T-helper 1 cell treated with Interleukin-12 subunit alpha and Interleukin-12 subunit beta and Interleukin-4 antibody, amounts not matched to agents 30 ng/mL and 1 ng/mL, for 36 hours (primary cell): ENCODE results near the gene RAD51B. TPM values are rescaled to one million over a fixed set of nuclear protein-coding genes. Genes with fewer than 3 reads are reported as not detected.

Source experiments
- intact Hi-C: fragments of 100-400 bp; cut with micrococcal nuclease; formaldehyde crosslinking; loops from one replicate; pipeline ENCODE4 v1.15.1; 2024
- total RNA-seq: library from RNA; stranded (reverse); gene quantifications from 2 replicates; pipeline ENCODE4 v1.2.3, GENCODE V29; 2022

Gene RAD51B
- total RNA-seq, 1 donor from 2014 or later = 24.4 TPM

DNA sequence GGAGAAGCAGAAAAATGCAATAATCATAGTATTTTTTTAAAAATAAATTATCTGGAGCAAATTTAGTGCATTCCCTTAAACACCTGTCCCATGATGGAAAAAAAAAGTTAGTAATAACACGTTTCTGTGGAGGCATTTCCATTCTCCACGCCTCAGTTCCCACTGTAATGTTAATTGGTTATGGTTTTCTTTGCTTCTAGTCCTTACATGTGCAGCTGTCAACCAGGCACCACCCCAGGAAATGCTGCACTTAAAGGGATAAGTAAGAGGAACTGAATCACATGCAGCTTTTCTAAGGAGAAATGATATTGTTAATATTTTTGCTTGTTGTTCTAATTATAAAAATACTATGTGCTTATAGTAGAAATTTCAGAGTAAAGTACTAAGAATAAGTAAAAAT, 733.0 kb downstream of the RAD51B start:
- intact Hi-C loops = no loop called here

DNA sequence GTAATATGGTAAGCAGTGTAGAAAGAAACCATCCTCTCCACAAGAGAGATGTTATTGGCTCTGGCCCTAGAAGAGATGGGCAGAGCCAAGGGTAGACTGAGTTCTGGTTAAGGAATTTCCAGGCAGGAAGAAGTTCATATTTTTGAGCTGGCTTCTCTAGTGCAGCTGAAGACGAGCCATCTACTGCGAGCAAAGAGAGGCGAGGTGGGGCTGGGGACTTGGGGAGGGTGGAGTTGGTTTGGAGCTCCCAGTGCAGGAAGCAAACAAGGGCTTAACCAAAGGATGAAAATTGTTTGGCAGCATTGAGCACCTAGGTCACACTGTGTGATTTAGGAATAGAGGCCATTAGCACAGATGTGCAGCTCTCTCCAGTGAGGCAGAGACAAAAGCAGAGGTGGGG, 733.7 kb downstream of the RAD51B start:
- intact Hi-C loops = no loop called here

DNA sequence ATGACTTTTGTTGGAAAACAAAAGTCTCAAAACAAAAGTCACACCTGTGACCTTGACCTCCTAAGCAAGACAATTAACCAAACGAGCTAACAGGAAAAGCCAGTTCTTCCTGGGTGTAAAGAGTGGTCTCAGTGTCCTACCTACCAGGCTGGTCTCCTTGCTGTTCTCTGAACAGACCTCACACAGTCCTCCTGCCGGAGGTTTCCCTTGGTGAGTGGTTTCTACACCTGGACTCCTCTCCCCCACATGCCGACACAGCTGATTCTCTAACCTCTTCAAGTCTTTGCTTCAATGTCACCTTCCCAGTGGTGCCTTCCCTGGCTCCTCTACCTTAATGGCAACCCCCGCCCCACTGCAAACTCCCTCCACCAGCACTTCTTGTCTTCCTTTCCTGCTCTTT, 734.7 kb downstream of the RAD51B start:
- intact Hi-C loops = no loop called here

DNA sequence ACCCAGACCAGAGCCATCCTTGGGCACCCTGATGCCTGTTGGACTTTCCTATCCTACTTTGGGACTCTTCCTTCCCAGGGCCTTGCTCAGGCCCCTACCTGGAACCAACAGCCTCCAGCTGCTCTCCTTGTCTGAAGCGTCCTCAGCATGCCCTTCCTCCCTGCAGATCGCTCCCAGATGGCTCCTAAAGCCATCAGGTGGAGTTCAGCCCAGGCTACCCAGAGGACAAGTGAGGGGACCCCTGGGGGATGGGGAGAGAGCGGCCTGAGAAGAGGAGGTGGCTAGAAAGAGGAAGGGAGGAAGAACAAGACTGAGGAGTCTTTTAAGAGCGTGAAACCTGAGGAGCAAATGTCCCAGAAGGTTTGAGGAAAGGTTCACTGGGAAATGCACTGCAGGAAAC, 736.7 kb downstream of the RAD51B start:
- intact Hi-C loops = no loop called here

DNA sequence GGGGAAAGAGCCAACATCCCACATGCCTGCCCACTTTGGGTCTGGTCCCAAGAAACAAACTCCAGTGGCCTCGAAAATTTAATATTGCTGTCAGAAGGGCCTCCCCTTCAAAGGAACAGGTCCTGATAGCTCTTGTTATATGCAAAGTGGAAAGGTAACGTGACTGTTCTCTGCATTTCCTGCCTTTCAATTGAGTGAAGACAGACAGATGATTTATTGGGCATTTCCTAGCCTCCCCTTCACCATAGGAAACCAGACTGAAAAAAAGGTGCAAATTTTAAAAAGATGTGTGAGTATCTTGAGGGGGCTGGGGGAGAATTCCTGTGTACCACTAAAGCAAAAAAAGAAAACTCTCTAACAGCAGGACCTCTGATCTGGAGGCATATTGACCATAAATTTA, 738.1 kb downstream of the RAD51B start:
- intact Hi-C loops = no loop called here

DNA sequence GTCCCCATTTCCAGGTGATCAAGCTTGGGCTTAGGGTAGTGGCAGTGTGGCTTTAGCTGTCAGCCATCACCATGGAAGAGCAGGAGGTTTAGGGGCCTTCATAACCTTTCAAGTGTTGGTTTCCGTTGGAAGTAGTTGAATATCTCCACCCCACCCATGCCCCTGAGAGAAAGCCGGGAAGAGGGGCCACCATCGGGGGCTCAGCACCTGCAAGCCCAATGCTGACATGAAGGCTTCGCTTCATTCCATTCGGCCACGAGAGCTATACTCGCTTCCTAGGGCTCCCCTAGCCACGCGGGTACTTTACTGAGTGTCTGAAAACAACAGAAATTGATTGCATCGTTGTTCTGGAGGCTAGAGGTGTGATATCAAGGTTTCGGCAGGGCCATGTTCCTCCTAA, 738.5 kb downstream of the RAD51B start:
- intact Hi-C loops = no loop called here

DNA sequence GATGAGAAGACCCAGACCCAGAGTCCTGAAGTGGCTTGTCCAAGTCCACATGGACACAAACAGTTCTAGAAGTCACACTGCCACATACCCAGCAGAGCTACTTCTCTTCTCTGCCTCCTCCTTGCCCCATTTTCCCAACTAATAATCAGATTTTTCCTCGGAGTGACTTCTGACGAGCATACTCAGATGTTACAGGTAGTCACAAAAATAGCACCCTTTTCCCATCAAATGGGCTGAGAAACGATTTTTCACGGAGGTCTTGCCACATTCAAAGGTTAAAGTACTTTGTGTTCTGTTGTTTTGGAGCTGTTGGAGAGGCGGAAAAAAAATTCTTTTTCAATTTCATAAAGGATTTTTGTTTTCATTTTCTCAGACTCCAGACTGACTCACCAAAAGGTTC, 740.4 kb downstream of the RAD51B start:
- intact Hi-C loops = no loop called here

DNA sequence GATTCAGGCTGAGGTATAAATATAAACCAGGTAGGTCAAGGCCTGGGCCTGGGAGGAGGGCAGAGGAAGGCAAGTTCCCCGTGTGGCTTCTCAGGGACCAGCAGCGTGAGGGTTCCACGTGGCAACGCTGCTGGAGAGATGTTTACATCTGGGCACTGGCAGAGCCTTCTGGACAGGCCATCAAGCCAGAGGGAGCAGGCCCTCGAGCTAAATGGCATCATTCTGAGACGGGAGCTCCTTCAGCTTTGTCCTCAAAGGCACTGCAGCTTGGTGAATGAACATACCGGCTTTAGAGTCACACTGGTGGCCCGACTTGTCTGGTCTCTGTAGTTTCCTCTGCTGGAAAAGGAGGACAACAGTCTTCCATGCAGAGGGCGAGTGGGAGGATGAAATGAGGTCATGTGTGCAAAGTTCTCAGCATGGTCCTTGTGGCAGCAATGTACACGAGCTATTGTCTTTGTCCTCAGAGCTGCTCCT, 742.0 kb downstream of the RAD51B start:
- intact Hi-C loops = no loop called here

DNA sequence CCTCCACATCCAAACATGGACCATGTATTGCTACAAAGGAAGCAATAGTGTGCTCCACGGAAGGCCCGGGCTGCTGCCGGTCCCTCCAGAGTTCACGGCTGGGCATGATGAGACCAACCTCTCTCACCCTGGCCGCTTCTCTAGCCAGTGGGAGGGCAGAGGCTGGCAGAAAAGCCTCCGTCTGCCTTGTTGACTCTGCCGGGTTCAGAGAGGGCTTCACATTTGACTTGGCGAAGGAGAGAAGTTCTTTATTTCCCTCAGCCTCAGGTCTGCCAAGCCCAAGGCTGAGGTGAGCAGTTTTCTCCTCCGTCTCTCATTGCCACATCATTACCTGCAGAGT, 743.3 kb downstream of the RAD51B start:
- intact Hi-C loops = no loop called here

DNA sequence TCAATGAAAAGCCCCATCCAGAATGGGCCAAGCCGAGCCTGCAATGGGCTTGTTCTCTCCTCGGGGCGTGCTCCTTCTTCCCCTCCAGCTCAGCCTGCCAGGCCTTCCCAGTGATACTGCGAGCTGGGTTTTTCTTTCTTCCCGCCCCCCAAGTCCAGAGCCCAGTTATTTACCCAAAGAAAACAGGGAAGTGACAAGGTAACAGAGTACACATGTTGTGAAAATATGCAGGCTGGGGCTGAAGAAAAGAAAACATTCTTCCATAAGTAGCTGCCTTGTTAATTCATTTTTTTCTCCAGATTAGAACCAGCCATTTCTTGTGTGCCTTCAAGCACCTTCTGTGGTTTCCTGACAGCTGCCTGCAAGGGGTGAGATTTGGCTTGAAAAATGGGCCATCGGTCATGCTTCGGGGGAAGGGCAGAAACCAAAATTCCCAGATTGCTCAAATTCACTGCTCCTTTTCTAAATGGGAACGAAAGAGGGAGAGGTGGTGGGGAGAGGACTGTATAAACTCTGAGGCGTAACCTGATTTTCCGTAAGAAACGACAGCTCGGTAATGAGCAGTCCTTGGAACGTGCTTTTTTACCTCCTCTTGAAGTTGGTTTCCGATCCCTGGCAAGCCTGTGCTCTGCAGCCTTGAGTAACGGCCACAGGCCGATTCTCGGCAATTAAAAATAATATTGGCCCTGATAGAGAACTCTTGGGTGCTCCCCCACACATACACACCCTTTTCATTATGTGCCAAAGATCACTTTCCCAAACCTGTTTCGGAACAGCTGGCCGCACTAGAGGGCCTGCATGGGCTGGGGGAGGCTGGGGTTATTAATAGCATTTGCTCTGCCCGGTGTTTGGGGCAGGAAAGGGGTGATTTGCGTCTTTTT, 743.9 kb downstream of the RAD51B start:
- intact Hi-C loops = no loop called here

DNA sequence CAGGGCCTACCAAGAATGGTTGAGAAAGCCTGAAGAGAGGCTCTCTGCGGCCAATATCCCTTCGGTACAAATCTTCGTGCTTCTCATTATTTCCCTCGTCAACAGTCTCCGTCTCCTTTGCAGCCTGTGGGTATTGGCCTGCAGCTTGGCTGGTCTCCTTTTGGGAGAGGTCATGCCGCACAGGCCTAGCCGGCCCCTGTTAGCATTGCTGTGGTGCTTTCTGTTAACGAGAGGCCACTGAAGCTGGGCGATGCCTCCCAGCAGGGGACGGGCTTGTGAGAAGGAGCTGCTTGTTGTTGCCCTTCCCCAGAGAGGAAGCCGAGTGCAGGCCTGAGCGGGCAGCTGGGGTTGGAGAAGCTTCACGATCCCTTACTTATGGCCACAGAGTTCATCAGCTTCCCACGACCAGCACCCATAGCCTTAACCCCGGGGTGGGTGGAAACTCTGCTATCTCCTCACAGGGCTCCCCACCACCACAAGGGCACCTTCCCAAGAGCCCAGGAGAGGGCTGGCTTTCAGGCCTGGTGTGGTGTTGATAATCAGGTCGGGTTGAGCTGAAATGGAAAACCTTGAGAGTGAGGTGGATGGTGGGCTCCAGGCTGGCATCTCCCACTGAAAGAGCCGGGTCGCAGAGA, 744.7 kb downstream of the RAD51B start:
- intact Hi-C loops = no loop called here

DNA sequence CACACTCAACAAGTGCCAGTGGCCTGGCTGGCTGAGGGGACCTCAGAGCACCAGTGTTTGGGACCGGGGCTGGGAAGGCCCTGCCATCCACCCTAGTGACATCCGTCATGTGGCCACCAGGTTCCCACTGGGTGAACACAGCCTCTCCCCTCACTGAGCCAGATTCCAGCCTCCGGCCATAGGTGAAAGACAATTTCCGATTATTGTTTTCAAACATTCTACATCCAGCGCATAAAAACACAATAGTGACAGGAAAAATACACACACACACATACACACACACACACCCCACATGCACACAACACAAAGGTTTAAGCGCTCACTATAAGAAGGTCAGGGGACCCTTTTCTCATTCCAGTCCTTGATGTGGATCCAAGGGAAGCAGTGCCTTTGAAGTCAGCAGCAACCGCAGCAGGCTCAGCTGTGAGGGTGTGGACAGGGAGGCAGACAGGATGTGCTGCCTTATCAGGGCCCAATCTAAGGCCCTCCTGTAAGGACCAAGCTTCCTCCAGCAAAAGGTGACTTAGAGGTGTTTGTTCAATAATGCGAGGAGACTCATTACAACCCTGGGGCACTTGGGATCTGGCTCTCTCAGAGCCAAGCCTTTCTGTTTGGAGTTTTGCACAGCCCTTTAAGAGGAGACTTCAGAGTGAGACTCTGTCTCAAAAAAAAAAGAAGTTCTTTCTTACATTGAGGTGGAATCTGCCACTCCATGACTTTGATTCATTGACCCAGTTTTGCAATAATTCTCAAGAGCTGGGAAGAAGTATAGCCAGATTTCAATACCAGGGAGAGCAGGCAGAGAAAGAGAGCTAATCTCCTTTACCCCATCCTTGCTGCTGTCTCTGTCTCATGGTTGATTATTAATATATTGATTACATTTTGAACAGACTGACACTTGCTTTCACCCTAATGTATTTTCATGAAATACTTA, 745.5 kb downstream of the RAD51B start:
- intact Hi-C loops = no loop called here

DNA sequence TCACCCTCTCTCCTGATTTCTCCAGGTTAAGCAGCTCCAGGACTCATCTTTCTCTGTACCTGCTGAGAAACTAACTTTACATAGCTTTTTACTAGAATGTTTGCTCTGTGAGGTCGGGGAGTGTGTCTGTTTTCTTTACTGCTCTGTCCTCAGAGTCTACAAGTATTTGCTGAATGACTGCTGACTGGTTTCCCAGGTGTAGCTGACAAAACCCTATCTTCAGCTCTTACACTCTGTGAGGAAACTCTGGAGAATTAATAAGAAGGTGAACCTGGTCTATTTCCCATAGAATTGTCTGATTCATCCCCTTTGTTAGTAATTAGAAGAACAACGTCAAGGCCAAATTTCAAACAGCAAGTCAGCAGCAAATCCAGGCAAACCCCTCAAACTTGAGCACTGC, 746.5 kb downstream of the RAD51B start:
- intact Hi-C loops = no loop called here

DNA sequence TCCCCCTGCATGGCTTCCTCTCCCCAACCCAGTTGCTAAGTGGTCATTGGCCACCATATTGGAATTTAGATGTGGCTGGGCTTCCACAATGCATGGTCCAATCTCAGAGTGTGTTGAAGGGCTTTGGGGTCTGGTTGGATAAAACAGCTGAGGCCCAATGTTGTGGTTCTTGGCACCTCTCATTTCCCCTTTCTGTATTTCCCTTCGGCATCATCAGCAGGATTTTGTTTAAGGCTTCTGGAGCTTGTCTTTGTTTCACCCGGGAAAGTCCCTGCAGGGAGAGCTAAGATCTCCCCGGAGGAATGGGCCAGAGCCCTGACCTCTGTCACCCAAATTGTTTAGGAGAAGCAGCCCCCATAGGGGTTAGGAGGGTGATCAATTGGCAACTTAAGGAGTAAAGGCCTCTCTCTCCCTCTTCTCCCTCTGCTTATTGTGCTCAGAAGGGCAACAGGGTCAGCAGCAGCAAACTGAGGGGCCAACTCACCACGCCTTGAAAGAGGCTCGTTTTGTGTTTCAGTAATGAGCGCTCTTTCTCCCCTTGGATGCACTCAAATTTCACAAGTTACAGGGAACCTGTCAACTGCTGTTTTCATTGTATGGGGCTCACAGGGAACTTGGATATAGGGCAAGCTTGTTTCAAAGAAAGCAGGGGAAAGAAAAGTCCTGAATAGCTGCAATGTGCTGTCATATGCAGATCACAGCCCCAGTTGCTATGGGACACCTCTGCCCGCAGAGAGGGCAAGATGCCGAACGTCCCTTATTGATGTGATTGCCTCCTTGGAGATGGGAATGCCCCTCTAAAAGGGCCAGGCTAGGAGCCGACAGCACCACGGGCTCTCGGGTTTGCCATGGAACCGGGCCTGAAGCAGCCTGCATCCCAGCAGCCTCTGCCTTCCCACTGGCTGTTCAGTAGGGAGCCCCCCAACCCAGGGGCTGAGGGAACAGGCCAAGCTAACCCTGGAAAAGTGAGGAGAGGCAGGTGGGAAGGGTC, 749.6 kb downstream of the RAD51B start:
- intact Hi-C loops = no loop called here

DNA sequence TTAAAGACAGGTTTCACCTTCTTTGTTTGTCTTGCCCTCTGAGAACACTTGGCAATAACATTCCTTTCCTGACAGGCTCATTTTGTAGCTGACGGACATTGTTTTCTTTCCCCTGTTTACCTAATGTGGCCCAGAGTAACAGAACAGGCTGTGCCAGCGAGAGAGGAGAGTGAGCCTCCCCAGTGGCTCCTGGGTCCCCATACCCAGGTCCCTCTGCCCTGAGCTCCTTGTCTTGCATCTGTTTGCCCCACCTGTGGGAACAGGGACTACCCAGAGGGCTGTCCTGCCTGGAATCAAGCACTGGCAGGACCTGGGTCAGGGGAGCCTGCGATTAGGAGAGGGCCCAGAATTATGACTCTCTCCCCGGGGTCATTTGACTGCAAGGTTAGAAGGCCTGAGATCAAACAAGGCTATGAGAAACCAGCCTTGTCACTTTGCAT, 750.4 kb downstream of the RAD51B start:
- intact Hi-C loops = no loop called here

DNA sequence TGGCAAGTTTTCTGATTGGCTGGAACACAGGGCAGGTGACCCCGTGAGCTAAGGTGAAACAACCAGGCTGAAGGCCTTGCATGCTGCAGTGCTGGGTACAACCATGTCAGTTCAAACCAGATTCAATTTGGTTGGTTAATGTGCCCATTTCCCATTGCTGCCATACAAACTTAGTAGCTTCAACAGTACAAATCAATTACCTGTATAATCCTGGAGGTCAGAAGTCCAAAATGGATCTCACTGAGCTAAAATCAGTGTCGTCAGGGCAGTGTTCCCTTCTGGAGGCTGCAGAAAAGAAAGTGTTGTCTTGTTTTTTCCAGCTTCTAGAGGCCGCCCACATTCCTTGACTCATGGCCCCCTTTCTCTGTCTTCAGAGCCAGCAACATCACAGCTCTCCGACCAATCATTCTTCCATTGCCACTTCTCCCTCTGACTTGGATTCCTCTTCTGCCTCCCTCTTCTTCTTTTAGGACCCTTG, 751.6 kb downstream of the RAD51B start:
- intact Hi-C loops = no loop called here

DNA sequence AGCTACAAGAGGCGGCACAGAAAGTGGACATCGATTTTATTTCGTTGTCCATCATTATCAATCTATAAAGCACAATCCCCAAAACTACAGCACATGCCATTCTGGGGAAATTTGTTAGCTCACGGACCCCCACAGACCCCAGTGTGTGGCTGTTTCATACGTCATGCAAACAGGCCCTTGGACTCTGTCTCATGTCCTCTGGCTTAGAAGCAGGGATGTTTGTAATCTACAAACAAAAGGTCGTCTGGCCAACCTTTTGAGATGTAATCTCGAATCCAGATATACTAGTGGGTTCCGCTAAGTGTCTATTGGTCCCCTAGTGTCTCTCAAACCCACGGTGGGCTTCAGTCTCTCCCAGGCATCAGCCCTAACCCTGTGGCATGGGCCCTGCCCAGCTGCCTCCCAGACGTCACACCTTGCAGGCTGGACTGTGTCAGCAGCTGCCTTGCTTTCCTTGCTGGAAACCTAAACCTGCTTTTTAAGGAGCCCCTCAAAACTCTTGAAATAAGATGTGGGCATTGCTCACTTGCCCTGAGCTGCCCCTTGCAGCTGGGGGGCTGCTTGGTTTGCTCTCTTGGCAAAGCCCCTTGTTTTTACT, 752.4 kb downstream of the RAD51B start:
- intact Hi-C loops = no loop called here

DNA sequence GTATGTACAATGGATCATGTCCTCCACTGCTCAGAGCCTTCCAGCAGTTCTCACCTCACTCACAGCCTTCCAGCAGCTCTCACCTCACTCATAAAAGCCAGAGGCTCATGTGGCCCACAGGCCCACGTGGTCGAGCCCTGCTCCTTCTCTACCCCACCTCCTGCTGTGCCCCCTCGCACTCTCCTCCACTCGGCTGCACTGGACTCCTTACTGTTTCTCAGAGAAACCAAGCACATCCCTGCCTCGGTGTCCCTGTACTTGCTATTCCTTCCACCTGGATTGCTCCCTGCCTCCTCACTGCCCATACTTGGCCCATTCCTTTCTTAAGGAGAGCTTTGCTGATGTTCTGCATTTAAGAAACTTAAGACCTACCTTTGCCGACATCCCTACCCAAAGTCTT, 753.5 kb downstream of the RAD51B start:
- intact Hi-C loops = no loop called here

DNA sequence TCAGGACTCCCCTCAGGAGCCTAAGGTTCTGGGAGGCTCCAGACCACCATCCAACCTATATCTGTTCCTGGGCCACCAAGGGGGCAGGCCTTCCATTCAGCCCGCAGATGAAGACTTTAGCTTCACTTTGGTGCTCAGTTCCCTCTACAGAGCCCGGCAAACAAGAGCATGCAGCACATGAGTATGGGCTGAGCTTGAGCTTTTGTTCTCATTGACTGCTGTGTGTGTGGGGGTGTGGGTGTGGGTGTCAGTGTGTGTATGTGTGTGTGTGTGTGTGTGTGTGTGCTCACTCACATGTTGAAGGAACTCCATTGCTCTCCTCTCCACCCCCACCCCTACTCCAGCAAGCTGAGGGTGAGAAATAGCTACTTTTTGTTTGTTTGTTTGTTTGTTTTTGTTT, 754.1 kb downstream of the RAD51B start:
- intact Hi-C loops = no loop called here

DNA sequence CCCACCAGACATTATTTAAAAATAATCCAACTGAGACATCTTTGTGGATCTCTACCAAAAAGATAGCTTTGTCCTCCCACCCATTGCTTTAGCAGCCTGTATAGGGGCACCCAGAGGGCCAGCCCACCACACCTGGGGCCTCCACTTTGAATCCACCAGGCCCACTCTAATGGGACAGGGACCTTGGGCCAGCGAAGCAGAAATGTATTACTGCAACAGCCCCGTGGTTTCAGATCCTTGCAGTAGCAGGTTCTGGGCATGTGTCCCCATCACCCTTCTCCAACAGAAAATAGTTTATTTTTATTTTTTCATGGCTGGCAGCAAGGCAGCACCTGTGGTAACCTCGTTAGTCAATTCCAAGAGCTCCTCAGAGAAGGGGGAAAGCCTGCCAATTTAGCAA, 754.9 kb downstream of the RAD51B start:
- intact Hi-C loops = no loop called here
